ACC112 (cell line): ENCODE measurements around the gene DLG1.
"Not testable (repeated sequence)": the region's sequence is repeated elsewhere in the genome, so short reads cannot be mapped to it uniquely, and the experiment has no call there.

Experiments used
- H2AFZ ChIP-seq: fragments of 200-600 bp; sonication (generic); one replicate; pipeline ENCODE4 v1.6.0; 2017; ENCODE audit warnings: antibody characterized with exemption, low read length; ENCODE audit not compliant: unreplicated experiment
- H3K27ac ChIP-seq: fragments of 200-600 bp; sonication (generic); 2 replicates; pipeline ENCODE4 v1.5.1; 2014; ENCODE audit warnings: low read depth, mild to moderate bottlenecking, antibody characterized with exemption, low read length, moderate library complexity
- H3K27me3 ChIP-seq: fragments of 200-600 bp; sonication (generic); 2 replicates; pipeline ENCODE4 v1.6.1; 2014; ENCODE audit warnings: mild to moderate bottlenecking, antibody characterized with exemption, low read length, moderate library complexity, mixed read lengths; ENCODE audit not compliant: insufficient read depth
- H3K36me3 ChIP-seq: fragments of 200-600 bp; sonication (generic); 2 replicates; pipeline ENCODE4 v1.6.1; 2016; ENCODE audit warnings: mild to moderate bottlenecking, antibody characterized with exemption, low read length, moderate library complexity, mixed read lengths; ENCODE audit not compliant: insufficient read depth
- H3K4me1 ChIP-seq: fragments of 200-600 bp; sonication (generic); one replicate; pipeline ENCODE4 v1.6.1; 2016; ENCODE audit warnings: low read length, mixed read lengths; ENCODE audit not compliant: insufficient read depth, unreplicated experiment, control insufficient read depth
- H3K4me3 ChIP-seq: fragments of 200-600 bp; sonication (generic); 2 replicates; pipeline ENCODE4 v1.5.1; 2014; ENCODE audit warnings: mild to moderate bottlenecking, low read depth, low read length
- H3K79me2 ChIP-seq: fragments of 200-600 bp; sonication (generic); one replicate; pipeline ENCODE4 v1.6.0; 2016; ENCODE audit warnings: low read length; ENCODE audit not compliant: control insufficient read depth, unreplicated experiment, insufficient read depth

DLG1 gene

DNA sequence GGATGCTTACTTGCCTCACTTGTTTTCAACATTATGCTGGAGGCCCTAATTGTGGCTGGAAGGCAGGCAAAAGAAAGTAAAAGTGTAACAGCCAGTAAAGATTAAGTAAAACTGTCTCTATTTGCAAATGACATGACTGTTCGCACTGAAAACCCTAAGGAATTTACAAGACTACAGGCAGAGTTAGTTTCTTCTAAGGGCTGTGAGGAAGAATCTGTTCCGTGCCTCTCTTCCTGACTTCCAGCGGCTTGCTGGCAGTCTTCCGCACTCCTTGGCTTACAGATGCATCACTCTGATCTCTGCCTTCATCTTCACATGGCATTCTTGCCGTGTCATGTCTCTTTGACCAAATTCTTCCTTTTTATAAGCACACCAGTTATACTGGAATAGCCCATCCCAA, 86.1 kb downstream of the DLG1 start:
- Histone ChIP-seq H3K79me2 (peaks cover 86% of the 10 kb centered on the region), H3K4me1 (peaks cover 33% of the 10 kb centered on the region), H2AFZ (no peak overlapping the region), H3K27me3 (no peaks in the 10 kb centered on the region), H3K27ac (no peak overlapping the region), H3K4me3 (no peak overlapping the region), H3K36me3 (peaks cover 5% of the 10 kb centered on the region; the same call in 1 of the 2 replicates)

- H3K27me3 ChIP-seq, H2AFZ ChIP-seq, H3K4me3 ChIP-seq, H3K27ac ChIP-seq, H3K36me3 ChIP-seq: not testable (repeated sequence)
- H3K79me2 ChIP-seq: peaks cover 90% of the 10 kb centered on the region
- H3K4me1 ChIP-seq: peaks cover 27% of the 10 kb centered on the region
Measured at GRCh38 chr3:197211698-197212097, 86.7 kb downstream of the DLG1 start.

DNA sequence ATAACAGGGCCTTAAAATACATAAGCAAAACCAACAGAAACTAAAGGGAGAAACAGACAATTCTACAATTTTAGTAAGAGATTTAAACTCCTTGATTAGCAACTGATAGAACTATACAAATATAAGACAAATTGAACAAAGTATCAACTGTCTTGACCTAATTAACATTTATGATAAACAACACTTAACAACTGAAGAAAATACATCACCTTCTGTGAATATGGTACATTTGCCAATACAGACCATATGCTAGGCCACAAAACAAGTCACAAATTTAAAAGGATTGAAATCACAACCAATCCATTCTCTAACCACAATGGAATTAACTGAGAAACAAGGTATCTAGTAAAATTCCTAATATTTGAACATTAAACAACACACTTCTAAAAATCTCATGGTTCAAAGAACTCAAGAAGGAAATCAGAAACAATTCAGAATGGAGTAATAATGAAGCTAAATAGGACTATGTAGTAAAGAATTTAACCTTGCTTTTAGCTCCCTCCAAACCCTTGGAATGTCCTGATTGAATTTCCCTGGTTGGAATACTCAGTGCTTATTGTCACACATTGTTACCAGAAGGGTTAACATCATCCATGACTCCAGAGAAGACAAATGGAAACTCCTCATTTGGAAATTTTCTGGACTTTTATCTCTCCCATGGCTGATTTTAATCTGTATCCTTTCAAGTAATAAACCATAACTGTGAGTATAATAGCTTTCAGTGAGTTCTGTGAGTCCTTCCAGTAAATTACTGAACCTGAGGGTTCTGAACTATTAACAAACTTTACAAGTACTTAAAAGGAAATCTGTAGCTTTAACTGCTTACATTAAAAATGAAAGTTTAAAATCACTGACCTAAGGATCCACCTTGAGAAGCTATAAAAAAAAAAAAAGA, 88.8 kb downstream of the DLG1 start:
- Histone ChIP-seq H3K4me3 (peak overlapping the region; percentile 39; the same call in 1 of the 2 replicates), H3K27ac (0 out of 2 replicates have a peak overlapping the region, but pooled peaks have one; percentile 3), H3K27me3 (no peaks in the 10 kb centered on the region), H3K36me3 (peaks cover 5% of the 10 kb centered on the region; the same call in 1 of the 2 replicates), H3K4me1 (peaks cover 15% of the 10 kb centered on the region), H3K79me2 (peaks cover 90% of the 10 kb centered on the region), H2AFZ (no peak overlapping the region)

GRCh38 chr3:197206913-197207312, 91.5 kb downstream of the DLG1 start:
- Histone ChIP-seq H3K4me1 (peaks cover 26% of the 10 kb centered on the region), H3K27ac (no peak overlapping the region), H3K36me3 (peaks cover 5% of the 10 kb centered on the region; the same call in 1 of the 2 replicates), H3K79me2 (peaks cover 90% of the 10 kb centered on the region), H3K27me3 (no peaks in the 10 kb centered on the region), H3K4me3 (no peak overlapping the region), H2AFZ (no peak overlapping the region)

DNA sequence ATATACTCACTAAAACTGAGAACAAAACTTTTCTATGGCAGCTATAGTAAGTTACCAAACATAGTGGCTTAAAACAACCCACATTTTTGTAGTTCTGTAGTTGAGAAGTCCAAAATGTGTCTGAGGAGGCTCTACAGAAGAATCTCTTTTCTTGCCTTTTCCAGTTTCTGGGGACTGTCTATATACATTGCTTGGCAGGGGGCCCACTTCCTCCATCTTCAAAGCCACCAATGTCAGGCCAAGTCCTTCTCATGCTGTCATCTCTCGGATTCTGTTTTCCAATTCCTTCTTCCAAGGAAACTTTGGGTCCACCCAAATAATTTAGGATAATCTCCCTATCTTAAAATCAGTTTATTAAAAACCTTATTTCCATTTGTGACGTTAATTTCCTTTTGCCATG, 92.7 kb downstream of the DLG1 start:
- no peak overlapping the region for H3K27ac ChIP-seq
- peaks cover 89% of the 10 kb centered on the region for H3K79me2 ChIP-seq
- no peak overlapping the region for H3K4me3 ChIP-seq
- H3K36me3 ChIP-seq: no peaks in the 10 kb centered on the region
- H2AFZ ChIP-seq: no peak overlapping the region
- peaks cover 26% of the 10 kb centered on the region for H3K4me1 ChIP-seq
- no peaks in the 10 kb centered on the region for H3K27me3 ChIP-seq

DNA sequence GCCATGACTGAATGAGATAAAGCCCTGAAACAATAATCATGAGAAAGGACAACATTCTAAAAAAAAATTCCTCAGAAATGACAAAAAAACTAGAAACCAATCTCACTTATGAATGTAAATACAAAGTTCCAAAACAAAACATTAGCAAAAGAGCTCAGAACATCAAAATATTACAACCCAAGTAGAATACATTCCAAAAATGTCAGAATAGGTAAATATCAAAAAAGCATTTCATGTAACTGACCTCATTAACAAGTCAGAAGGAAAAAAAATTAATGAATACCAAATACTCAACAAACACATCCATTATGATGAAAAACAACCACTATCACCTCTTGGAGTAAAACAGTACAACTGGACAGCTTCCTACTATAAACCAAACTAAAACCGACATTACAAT, 93.1 kb downstream of the DLG1 start:
- Histone ChIP-seq H3K27ac (no peak overlapping the region), H3K4me3 (no peak overlapping the region), H3K27me3 (no peaks in the 10 kb centered on the region), H3K79me2 (peaks cover 91% of the 10 kb centered on the region), H3K36me3 (no peaks in the 10 kb centered on the region), H3K4me1 (peaks cover 26% of the 10 kb centered on the region), H2AFZ (no peak overlapping the region)

GRCh38 chr3:197204736-197205135, 93.7 kb downstream of the DLG1 start:
- Histone ChIP-seq H3K4me3 (no peak overlapping the region), H2AFZ (no peak overlapping the region), H3K27me3 (no peaks in the 10 kb centered on the region), H3K27ac (no peak overlapping the region), H3K79me2 (peaks cover 91% of the 10 kb centered on the region), H3K4me1 (peaks cover 22% of the 10 kb centered on the region), H3K36me3 (no peaks in the 10 kb centered on the region)

- H3K27ac ChIP-seq: no peak overlapping the region
- H3K4me1 ChIP-seq: peaks cover 16% of the 10 kb centered on the region
Measured at GRCh38 chr3:197203714-197204146, 94.7 kb downstream of the DLG1 start.

GRCh38 chr3:197202694-197203093, 95.7 kb downstream of the DLG1 start:
- Histone ChIP-seq H3K27me3 (no peaks in the 10 kb centered on the region), H3K79me2 (peaks cover 91% of the 10 kb centered on the region), H3K4me3 (no peak overlapping the region), H3K4me1 (peaks cover 16% of the 10 kb centered on the region), H3K36me3 (no peaks in the 10 kb centered on the region), H3K27ac (no peak overlapping the region), H2AFZ (no peak overlapping the region)

More at GRCh38 chr3:197203714-197204146, 94.7 kb downstream of the DLG1 start:
- peak overlapping the region; percentile 2; the same call in 1 of the 2 replicates for H3K4me3 ChIP-seq
- H3K79me2 ChIP-seq: peaks cover 91% of the 10 kb centered on the region
- H3K36me3 ChIP-seq: no peaks in the 10 kb centered on the region
- no peak overlapping the region for H2AFZ ChIP-seq
- no peaks in the 10 kb centered on the region for H3K27me3 ChIP-seq

- Histone ChIP-seq H3K27me3 (no peaks in the 10 kb centered on the region), H3K4me3 (no peak overlapping the region), H3K79me2 (peaks cover 95% of the 10 kb centered on the region), H3K4me1 (peaks cover 16% of the 10 kb centered on the region), H2AFZ (no peak overlapping the region), H3K36me3 (no peaks in the 10 kb centered on the region), H3K27ac (no peak overlapping the region)
Measured at GRCh38 chr3:197201791-197202452, 96.5 kb downstream of the DLG1 start.
